K562 (cell line): ENCODE measurements around the gene NYNRIN. TPM values are rescaled to one million over a fixed set of nuclear protein-coding genes. Genes with fewer than 3 reads are reported as not detected.

Experiments used
- ATAC-seq: fragments of 200-7000 bp; cut with Tn5 transposase; 3 replicates; pipeline ENCODE4 v1.9.1; 2020; ENCODE audit warnings: moderate library complexity
- BruUV-seq: library from RNA; stranded (reverse); fragments of 400-500 nt; replicated peaks from 2 replicates; lab custom pipeline; 2021; lab: Mats Ljungman, UMichigan
- CTCF ChIA-PET: fragments of 300-600 bp; formaldehyde crosslinking; extraction: SDS; loops from one replicate; lab custom pipeline; 2021; ENCODE audit warnings: low intra/inter-chr PET ratio; lab: Yijun Ruan, JAX
- POLR2A ChIA-PET: fragments of 300-600, 350-650 bp; sonication (Branson Sonifier 250); formaldehyde crosslinking; extraction: SDS; loops from one replicate; lab custom pipeline; 2021; ENCODE audit warnings: antibody characterized with exemption, inconsistent platforms; lab: Yijun Ruan, JAX
- DNase-seq, 4 experiments: peaks; one replicate each; pipeline versions ENCODE4 v3.0.0 to v3.0.0-alpha.2; 2011 to 2018; ENCODE audit warnings: low spot score in 3 of 4, mixed read lengths in 3 of 4; ENCODE audit errors: extremely low read depth in 1 of 4
- FAIRE-seq: peaks from 2 replicates; lab custom pipeline; 2011; peaks lifted over from hg19 to GRCh38; lab: Jason Lieb, UNC
- H2AFZ ChIP-seq: 2 replicates; pipeline ENCODE4 v1.6.0; 2011; ENCODE audit warnings: low read depth, low read length, control low read depth, inconsistent platforms
- H3K27ac ChIP-seq: fragments of 200-600 bp; 3 replicates; pipeline ENCODE4 v1.8.0; 2011; ENCODE audit warnings: low read depth, mild to moderate bottlenecking, control low read depth, inconsistent platforms, low read length, moderate library complexity, mixed read lengths; ENCODE audit errors: extremely low read depth
- H3K27me3 ChIP-seq, 2 experiments: fragments of 300-600 bp in 1 of 2; 2 replicates in 1 of 2; 3 replicates in 1 of 2; pipeline versions ENCODE4 v1.6.0 to v1.8.0; 2011; ENCODE audit warnings: inconsistent platforms in 2 of 2, low read length in 2 of 2, mild to moderate bottlenecking in 1 of 2, mixed read lengths in 1 of 2, moderate library complexity in 1 of 2; ENCODE audit not compliant: control insufficient read depth in 2 of 2, insufficient read depth in 2 of 2
- H3K36me3 ChIP-seq: fragments of 300-600 bp; 3 replicates; pipeline ENCODE4 v1.8.0; 2011; ENCODE audit warnings: mild to moderate bottlenecking, low read length, inconsistent platforms; ENCODE audit not compliant: control insufficient read depth, insufficient read depth
- H3K4me1 ChIP-seq, 2 experiments: fragments of 200-600 bp in 1 of 2; replicated peaks in 1 of 2; 2 replicates in 1 of 2; 3 replicates in 1 of 2; pipeline versions ENCODE4 v1.5.1 to v1.8.0; 2011; ENCODE audit warnings: inconsistent platforms in 2 of 2, low read length in 2 of 2, mild to moderate bottlenecking in 1 of 2, mixed read lengths in 1 of 2, moderate library complexity in 1 of 2; ENCODE audit not compliant: control insufficient read depth in 2 of 2, insufficient read depth in 2 of 2
- H3K4me2 ChIP-seq: 2 replicates; pipeline ENCODE4 v1.6.1; 2011; ENCODE audit warnings: low read length, control low read depth, inconsistent platforms, mixed read lengths; ENCODE audit not compliant: insufficient read depth
- H3K4me3 ChIP-seq: fragments of 200-600 bp; sonication (generic), shearing (Covaris generic); 2 replicates; pipeline ENCODE4 v1.5.1; 2016; ENCODE audit warnings: control low read depth, inconsistent platforms
- H3K79me2 ChIP-seq: fragments of 200-600 bp; 3 replicates; pipeline ENCODE4 v1.8.0; 2011; ENCODE audit warnings: low read length, inconsistent platforms; ENCODE audit not compliant: control insufficient read depth, insufficient read depth
- H3K9ac ChIP-seq, 2 experiments: 2 replicates each; pipeline versions ENCODE4 v1.6.0 to v1.6.1; 2011; ENCODE audit warnings: low read depth in 2 of 2, low read length in 2 of 2, control low read depth in 1 of 2, inconsistent platforms in 1 of 2, mild to moderate bottlenecking in 1 of 2, mixed read lengths in 1 of 2; ENCODE audit not compliant: insufficient read depth in 1 of 2
- H3K9me1 ChIP-seq: one replicate; pipeline ENCODE4 v1.6.0; 2011; ENCODE audit warnings: inconsistent platforms, mild to moderate bottlenecking, low read length, moderate library complexity; ENCODE audit not compliant: control insufficient read depth, insufficient read depth
- H3K9me3 ChIP-seq: replicated peaks from 2 replicates; pipeline ENCODE4 v1.5.1; 2011; ENCODE audit warnings: low read depth, low read length, inconsistent platforms; ENCODE audit not compliant: control insufficient read depth, insufficient read depth
- H4K20me1 ChIP-seq: replicated peaks from 2 replicates; pipeline ENCODE4 v1.6.1; 2011; ENCODE audit warnings: low read length, inconsistent platforms, mixed read lengths; ENCODE audit not compliant: control insufficient read depth, insufficient read depth
- BCL6 ChIP-seq: fragments of 250-450 bp; sonication (Bioruptor Pico); IDR thresholded peaks from 2 replicates; pipeline ENCODE4 v1.4.0; 2020
- FOXA1 ChIP-seq: fragments of 450-650 bp; IDR thresholded peaks from 2 replicates; pipeline ENCODE4 v1.6.1; 2016; ENCODE audit warnings: mild to moderate bottlenecking, borderline replicate concordance
- FOXP1 ChIP-seq: sonication (generic); formaldehyde crosslinking; IDR thresholded peaks from 2 replicates; pipeline ENCODE4 v1.8.0; 2022; ENCODE audit warnings: mild to moderate bottlenecking, missing genetic modification reagents
- IRF1 ChIP-seq: sonication (generic); formaldehyde crosslinking; IDR thresholded peaks from 2 replicates; pipeline ENCODE4 v1.8.0; 2022; ENCODE audit warnings: missing genetic modification reagents, mild to moderate bottlenecking, borderline replicate concordance
- KAT8 ChIP-seq: fragments of 450-650 bp; IDR thresholded peaks from 2 replicates; pipeline ENCODE4 v1.6.1; 2016; ENCODE audit warnings: low read depth, mild to moderate bottlenecking
- KDM2B ChIP-seq: fragments of 250-450 bp; sonication (Bioruptor Pico); IDR thresholded peaks from 2 replicates; pipeline ENCODE4 v1.8.0; 2021; ENCODE audit warnings: mild to moderate bottlenecking, moderate library complexity
- PHTF2 ChIP-seq: fragments of 250-450 bp; sonication (Bioruptor Pico); IDR thresholded peaks from 2 replicates; pipeline ENCODE4 v1.5.0; 2021; ENCODE audit warnings: mild to moderate bottlenecking
- POLR2A ChIP-seq: fragments of 450-650 bp; conservative IDR thresholded peaks from 2 replicates; pipeline ENCODE4 v1.6.1; 2016
- SMAD2 ChIP-seq: fragments of 150-350 bp; IDR thresholded peaks from 2 replicates; pipeline ENCODE4 v1.6.1; 2014; ENCODE audit warnings: low read depth, mild to moderate bottlenecking, low read length
- TFAM ChIP-seq: fragments of 250-450 bp; sonication (Bioruptor Pico); conservative IDR thresholded peaks from 2 replicates; pipeline ENCODE4 v1.5.0; 2021; ENCODE audit warnings: mild to moderate bottlenecking, moderate library complexity
- ZBTB11 ChIP-seq, 3 experiments: fragments of 200-800 bp in 1 of 3; fragments of 250-450 bp in 1 of 3; fragments of 450-650 bp in 1 of 3; sonication (Bioruptor Pico) in 1 of 3; sonication (Bioruptor generic) in 1 of 3; formaldehyde crosslinking in 1 of 3; IDR thresholded peaks; 2 replicates each; pipeline versions ENCODE4 v1.6.1 to v1.8.0; 2016 to 2022; ENCODE audit warnings: mild to moderate bottlenecking in 2 of 3, missing genetic modification characterization in 2 of 3, missing compliant biosample characterization in 1 of 3, moderate library complexity in 1 of 3
- ZNF384 ChIP-seq: IDR thresholded peaks from 2 replicates; pipeline ENCODE4 v1.6.1; 2012; ENCODE audit warnings: low read depth, low read length, improper control_type of control experiment
- ZNF830 ChIP-seq: fragments of 250-450 bp; sonication (Bioruptor Pico); IDR thresholded peaks from 2 replicates; pipeline ENCODE4 v1.5.0; 2021; ENCODE audit warnings: mild to moderate bottlenecking
- WGBS: fragments of 100-300 bp; shearing (Covaris generic); methylation state at CpG from one replicate; pipeline ENCODE4 v1.1.6; 2016; ENCODE audit warnings: low coverage, mixed read lengths; ENCODE audit not compliant: insufficient coverage; ENCODE audit errors: missing lambda C conversion rate; 5-methylcytosine and 5-hydroxymethylcytosine counted together
- in situ Hi-C: fragments of 300-500 bp; cut with MboI; formaldehyde crosslinking; loops from 4 replicates; pipeline ENCODE4 v1.15.0; 2018; ENCODE audit warnings: inconsistent platforms, mixed read lengths
- intact Hi-C: fragments of 100-400 bp; cut with micrococcal nuclease; formaldehyde crosslinking; loops from 2 replicates; pipeline ENCODE4 v1.14.2; 2022
- polyA plus RNA-seq, 8 experiments: library from polyadenylated mRNA; depleted of rRNA in 4 of 8; stranded (reverse) in 5 of 8; unstranded in 3 of 8; fragments of >200 nt; fragmentation: Nextera tagmentation in 2 of 8; fragmentation: Illumina TruSeq in 1 of 8; extraction: Ambion mirVana in 2 of 8; extraction: Trizol in 1 of 8; gene quantifications; 2 replicates each; pipeline versions ENCODE4 v1.2.1 to v1.2.3, GENCODE V29; 2011 to 2014; ENCODE audit warnings: inconsistent platforms in 1 of 8, missing spikeins in 1 of 8
- total RNA-seq, 7 experiments: library from RNA; depleted of rRNA in 6 of 7; stranded (reverse); fragments of >200 nt in 6 of 7; fragmentation: Illumina TruSeq in 2 of 7; extraction: Trizol in 2 of 7; gene quantifications; 2 replicates each; pipeline versions ENCODE4 v1.2.1 to v1.2.3, GENCODE V29; 2011 to 2021; ENCODE audit warnings: low replicate concordance in 1 of 7

NYNRIN gene
- total and polyA plus RNA-seq, 9 of the 15 experiments (the other 6 are each of a cell fraction or from before 2014, with no cell fraction given), result 0.04 to 1.2 (median 0.28) TPM

- FAIRE-seq (no peak), ATAC-seq (no peak), DNase-seq (no peak)
- no peak overlapping the region for H3K27ac ChIP-seq
- BruUV-seq, result no TSS peak
- H4K20me1 ChIP-seq, result no peaks in the 10 kb centered on the region
- no peaks in the 10 kb centered on the region for H3K27me3 ChIP-seq
- no peak overlapping the region for H3K4me2 ChIP-seq
- in situ Hi-C loops, result no loop called here
- H3K79me2 ChIP-seq, result no peaks in the 10 kb centered on the region
- POLR2A ChIA-PET, result interaction anchor here (0.6 to 1.6 kb wide), 2 partner anchors 10 to 15 kb away, joined by 3 to 6 read pairs; no protein-coding TSS in a partner anchor
- no peak overlapping the region for H3K4me3 ChIP-seq
- no peak overlapping the region for H3K9ac ChIP-seq
- no peaks in the 10 kb centered on the region for H3K9me1 ChIP-seq
- CTCF ChIA-PET, result no interaction called here
- peaks cover 18 to 24% of the 10 kb centered on the region in 2 experiments for H3K4me1 ChIP-seq
- H3K36me3 ChIP-seq, result no peaks in the 10 kb centered on the region
- intact Hi-C loops, result no loop called here
- no peak overlapping the region for H2AFZ ChIP-seq
- 52% methylated on average over 13 of the region's 15 CpGs for WGBS
- H3K9me3 ChIP-seq, result no peaks in the 10 kb centered on the region
- TF ChIP-seq TFAM (CRISPR knock-in tag), result no peak
- no peak for TF ChIP-seq PHTF2 (CRISPR knock-in tag)
- no peak for TF ChIP-seq POLR2A
- no peak for TF ChIP-seq ZNF830 (CRISPR knock-in tag)
- no peak for TF ChIP-seq FOXP1 (CRISPR knock-in tag)
- TF ChIP-seq SMAD2, result no peak
- no peak for TF ChIP-seq ZBTB11 (CRISPR knock-in tag; IDR thresholded peaks at IDR 0.05)
- no peak for TF ChIP-seq BCL6 (CRISPR knock-in tag)
- TF ChIP-seq KAT8, result no peak
- TF ChIP-seq KDM2B (CRISPR knock-in tag), result no peak
- no peak for TF ChIP-seq FOXA1
- no peak for TF ChIP-seq IRF1
- TF ChIP-seq ZNF384, result no peak
These were observed 18.7 kb upstream of the NYNRIN start for GRCh38 chr14:24379907-24380730.
